SK-N-SH (cell line): ENCODE data around the gene ABHD2. TPM values are rescaled to one million over a fixed set of nuclear protein-coding genes. Genes with fewer than 3 reads are reported as not detected.
"Not testable (repeated sequence)": the region's sequence is repeated elsewhere in the genome, so short reads cannot be mapped to it uniquely, and the experiment has no call there.

Experiments
- CTCF ChIA-PET: fragments of 300-600, 350-600 bp; formaldehyde crosslinking; extraction: SDS; loops from one replicate; lab custom pipeline; 2021; lab: Yijun Ruan, JAX
- POLR2A ChIA-PET: fragments of 350-600 bp; sonication (Branson Sonifier 250); formaldehyde crosslinking; extraction: SDS; loops from one replicate; lab custom pipeline; 2020; ENCODE audit warnings: antibody characterized with exemption, inconsistent platforms; lab: Yijun Ruan, JAX
- DNase-seq: peaks from one replicate; pipeline ENCODE4 v3.0.0; 2012
- H2AFZ ChIP-seq: fragments of 200-600 bp; sonication (generic); 2 replicates; pipeline ENCODE4 v1.8.1; 2016; ENCODE audit warnings: antibody characterized with exemption, mild to moderate bottlenecking, low read depth
- H3F3A ChIP-seq: fragments of 200-600 bp; sonication (generic); replicated peaks from 2 replicates; pipeline ENCODE3; 2016; ENCODE audit warnings: antibody characterized with exemption, mild to moderate bottlenecking; ENCODE audit not compliant: insufficient read depth
- H3K27ac ChIP-seq, 2 experiments: fragments of 200-500 bp in 1 of 2; fragments of 200-600 bp in 1 of 2; sonication (Bioruptor generic) in 1 of 2; sonication (generic), shearing (Covaris generic) in 1 of 2; 2 replicates each; pipeline versions ENCODE4 v1.5.1 to v1.6.1; 2014 to 2016; ENCODE audit warnings: low read depth in 2 of 2, inconsistent platforms in 1 of 2, low read length in 1 of 2, mild to moderate bottlenecking in 1 of 2, mixed read lengths in 1 of 2
- H3K27me3 ChIP-seq: fragments of 200-600 bp; sonication (generic), shearing (Covaris generic); 2 replicates; pipeline ENCODE4 v1.6.1; 2016; ENCODE audit warnings: mixed run types; ENCODE audit not compliant: insufficient read depth
- H3K36me3 ChIP-seq, 2 experiments: fragments of 200-500 bp in 1 of 2; fragments of 200-600 bp in 1 of 2; sonication (Bioruptor generic) in 1 of 2; sonication (generic) in 1 of 2; replicated peaks in 1 of 2; 2 replicates each; pipeline versions ENCODE3 to v1.5.1; 2014 to 2016; ENCODE audit warnings: low read length in 1 of 2, mild to moderate bottlenecking in 1 of 2; ENCODE audit not compliant: insufficient read depth in 2 of 2, control insufficient read depth in 1 of 2
- H3K4me1 ChIP-seq, 2 experiments: fragments of 200-500 bp in 1 of 2; fragments of 200-600 bp in 1 of 2; sonication (Bioruptor generic) in 1 of 2; sonication (generic), shearing (Covaris generic) in 1 of 2; 2 replicates each; pipeline versions ENCODE4 v1.5.1 to v1.6.1; 2014 to 2016; ENCODE audit warnings: low read depth in 1 of 2, low read length in 1 of 2, mixed run types in 1 of 2; ENCODE audit not compliant: insufficient read depth in 2 of 2, control insufficient read depth in 1 of 2
- H3K4me2 ChIP-seq: fragments of 200-600 bp; sonication (generic), shearing (Covaris generic); 2 replicates; pipeline ENCODE4 v1.6.1; 2017; ENCODE audit warnings: mixed run types
- H3K4me3 ChIP-seq, 2 experiments: fragments of 200-500 bp in 1 of 2; fragments of 200-600 bp in 1 of 2; sonication (Bioruptor generic) in 1 of 2; sonication (generic), shearing (Covaris generic) in 1 of 2; 2 replicates each; pipeline versions ENCODE4 v1.5.1 to v1.8.1; 2014 to 2016; ENCODE audit warnings: low read depth in 2 of 2, inconsistent platforms in 1 of 2, low read length in 1 of 2, mild to moderate bottlenecking in 1 of 2, mixed read lengths in 1 of 2, moderate library complexity in 1 of 2
- H3K79me2 ChIP-seq: fragments of 200-600 bp; sonication (generic); 2 replicates; pipeline ENCODE4 v1.8.1; 2017; ENCODE audit warnings: mild to moderate bottlenecking; ENCODE audit not compliant: insufficient read depth
- H3K9ac ChIP-seq: fragments of 200-600 bp; sonication (generic); 2 replicates; pipeline ENCODE4 v1.6.1; 2017; ENCODE audit warnings: mixed run types
- H3K9me2 ChIP-seq: fragments of 200-600 bp; sonication (generic); 2 replicates; pipeline ENCODE4 v1.6.1; 2017; ENCODE audit warnings: mixed run types
- H3K9me3 ChIP-seq: fragments of 200-600 bp; sonication (generic); 2 replicates; pipeline ENCODE4 v1.6.1; 2017; ENCODE audit warnings: mixed run types, mild to moderate bottlenecking, moderate library complexity
- H4K20me1 ChIP-seq: fragments of 200-600 bp; sonication (generic); 2 replicates; pipeline ENCODE4 v1.6.1; 2017; ENCODE audit warnings: mild to moderate bottlenecking, mixed run types; ENCODE audit not compliant: insufficient read depth
- EP300 ChIP-seq, 2 experiments: IDR thresholded peaks; 2 replicates each; pipeline versions ENCODE4 v1.4.0 to v1.6.1; 2012; ENCODE audit warnings: borderline replicate concordance in 1 of 2, low read depth in 1 of 2, low read length in 1 of 2
- FOXM1 ChIP-seq: IDR thresholded peaks from 2 replicates; pipeline ENCODE4 v1.4.0; 2012; ENCODE audit warnings: low read depth, mild to moderate bottlenecking
- TCF12 ChIP-seq: IDR thresholded peaks from 2 replicates; pipeline ENCODE4 v1.4.0; 2012
- TEAD4 ChIP-seq: IDR thresholded peaks from 2 replicates; pipeline ENCODE4 v1.4.0; 2012; ENCODE audit warnings: mild to moderate bottlenecking, borderline replicate concordance; ENCODE audit not compliant: insufficient read depth
- YY1 ChIP-seq: IDR thresholded peaks from 2 replicates; pipeline ENCODE4 v1.4.0; 2012; ENCODE audit warnings: low read depth, mild to moderate bottlenecking
- WGBS: methylation state at CpG from one replicate; pipeline ENCODE4 v1.1.6; 2017; ENCODE audit warnings: low lambda C conversion rate; 5-methylcytosine and 5-hydroxymethylcytosine counted together
- polyA plus RNA-seq, 3 experiments: library from polyadenylated mRNA; depleted of rRNA; stranded (reverse); fragments of >200 nt; gene quantifications; 2 replicates each; pipeline ENCODE4 v1.2.3, GENCODE V29; 2012

The ABHD2 gene
- polyA plus RNA-seq, 1 of the 3 experiments (the other 2 are of a cell fraction) = 19.2 TPM

GRCh38 chr15:89132611-89133507 lies 44.6 kb downstream of the ABHD2 start (continued):
- no peak for TF ChIP-seq EP300 (IDR thresholded peaks at IDR 0.05; ENCODE audit: borderline replicate concordance in 1 of 2, low read depth in 1 of 2, low read length in 1 of 2)
- TF ChIP-seq TEAD4 = no peak

DNA sequence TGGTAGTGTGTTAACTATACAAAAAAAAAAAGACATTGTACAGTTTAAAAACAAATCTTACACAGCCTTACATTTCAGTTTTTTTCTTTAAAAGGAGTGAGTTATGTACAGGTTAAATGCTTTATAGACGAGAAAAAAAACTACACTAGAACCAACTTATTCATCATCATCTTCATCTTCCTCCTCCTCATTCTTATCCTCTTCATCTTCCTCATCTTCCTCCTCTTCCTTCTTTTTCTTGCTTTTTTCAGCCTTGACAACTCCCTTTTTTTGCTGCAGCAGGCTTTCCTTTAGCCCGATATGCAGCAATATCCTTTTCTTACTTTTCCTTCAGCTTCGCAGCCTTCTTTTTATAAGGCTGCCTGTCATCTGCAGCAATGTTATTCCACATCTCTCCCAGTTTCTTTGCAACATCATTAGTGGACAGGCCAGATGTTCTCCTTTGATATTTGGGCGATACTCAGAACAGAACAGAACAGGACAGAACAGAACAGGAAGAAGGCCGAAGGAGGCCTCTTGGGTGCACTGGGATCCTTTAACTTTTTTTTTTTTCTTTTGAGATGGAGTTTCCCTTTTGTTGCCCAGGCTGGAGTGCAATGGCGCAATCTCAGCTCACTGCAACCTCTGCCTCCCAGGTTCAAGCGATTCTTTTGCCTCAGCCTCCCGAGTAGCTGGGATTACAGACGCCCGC lies 47.3 kb downstream of the ABHD2 start:
- H2AFZ ChIP-seq, H3K4me2 ChIP-seq, H3K27ac ChIP-seq, DNase-seq, H4K20me1 ChIP-seq, H3K9me3 ChIP-seq, H3K9me2 ChIP-seq, H3K79me2 ChIP-seq, H3K27me3 ChIP-seq, H3K9ac ChIP-seq, H3F3A ChIP-seq, POLR2A ChIA-PET, CTCF ChIA-PET, H3K4me3 ChIP-seq: not testable (repeated sequence)
- H3K4me1 ChIP-seq = peaks cover 17 to 30% of the 10 kb centered on the region in 2 experiments
- peaks cover 5 to 16% of the 10 kb centered on the region in 2 experiments for H3K36me3 ChIP-seq
- WGBS = 97% methylated on average over 10 of the region's 10 CpGs

DNA sequence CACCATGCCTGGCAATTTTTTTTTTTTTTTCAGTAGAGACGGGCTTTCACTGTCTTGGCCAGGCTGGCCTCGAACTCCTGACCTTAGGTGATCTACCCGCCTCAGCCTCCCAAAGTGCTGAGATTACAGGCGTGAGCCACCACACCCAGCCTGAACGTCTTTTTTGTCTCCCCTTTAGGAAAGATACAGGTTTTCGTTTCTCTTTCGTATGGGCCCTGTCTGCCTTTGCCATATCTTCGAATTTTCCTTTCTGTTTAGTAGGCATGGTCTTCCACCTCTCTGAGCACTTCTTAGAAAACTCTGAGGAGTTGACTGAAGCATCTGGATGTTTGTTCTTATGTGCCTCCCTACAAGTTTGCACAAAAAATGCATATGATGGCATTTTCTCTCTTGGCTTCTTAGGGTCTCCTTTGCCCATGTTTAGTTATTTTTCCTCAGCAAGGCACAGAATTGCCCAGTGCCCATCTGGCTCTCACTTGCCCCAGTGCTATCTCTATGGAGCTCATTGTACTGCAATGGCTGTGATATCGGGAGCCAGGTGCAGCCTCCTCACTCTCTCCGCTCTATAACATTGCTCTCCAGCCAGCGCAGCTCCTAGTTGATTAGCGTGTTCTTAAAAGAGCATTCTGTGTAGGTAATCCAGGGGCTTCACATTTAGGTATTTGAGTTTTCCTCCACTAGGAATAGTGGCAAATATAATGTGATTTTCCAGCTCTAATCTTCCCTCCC lies 48.0 kb downstream of the ABHD2 start:
- TF ChIP-seq YY1 (no peak), TCF12 (no peak), FOXM1 (no peak)
- TF ChIP-seq, all 33 proteins: peak for 0
- no peak for DNase-seq
- no peak overlapping the region for H3K9ac ChIP-seq
- H3K36me3 ChIP-seq = peaks cover 8 to 10% of the 10 kb centered on the region in 2 experiments
- CTCF ChIA-PET = interaction anchor here (1.0 to 1.2 kb wide), 3 partner anchors 14 to 79 kb away, joined by 3 to 4 read pairs (median 4); no protein-coding TSS in a partner anchor
- no peak overlapping the region for H3K4me3 ChIP-seq
- peaks cover 2% of the 10 kb centered on the region for H3F3A ChIP-seq
- H3K9me3 ChIP-seq = no peaks in the 10 kb centered on the region
- no peaks in the 10 kb centered on the region for H3K27me3 ChIP-seq
- peaks cover 21 to 33% of the 10 kb centered on the region in 2 experiments for H3K4me1 ChIP-seq
- H3K9me2 ChIP-seq = no peaks in the 10 kb centered on the region
- POLR2A ChIA-PET = no interaction called here
- no peaks in the 10 kb centered on the region for H4K20me1 ChIP-seq
- H2AFZ ChIP-seq = no peak overlapping the region
- no peak overlapping the region for H3K4me2 ChIP-seq
- H3K79me2 ChIP-seq = no peaks in the 10 kb centered on the region; the same call in 1 of the 2 replicates
- whole genome bisulfite sequencing = 86% methylated on average over 12 of the region's 12 CpGs
- H3K27ac ChIP-seq = no peak overlapping the region; a peak in 1 of 4 replicates
